22Rv1 (cell line): Measurements from ENCODE around the gene RIGI.

Experiments used
- ZFX ChIP-seq: fragments of 450-650 bp; IDR thresholded peaks from 2 replicates; pipeline ENCODE4 v1.6.1; 2017; ENCODE audit warnings: antibody characterized with exemption, borderline replicate concordance
- TF ChIP-seq, protein P1 (sequence below): fragments of 450-650 bp; IDR thresholded peaks from 2 replicates; pipeline ENCODE4 v1.5.1; 2017; ENCODE audit warnings: mild to moderate bottlenecking

DNA sequence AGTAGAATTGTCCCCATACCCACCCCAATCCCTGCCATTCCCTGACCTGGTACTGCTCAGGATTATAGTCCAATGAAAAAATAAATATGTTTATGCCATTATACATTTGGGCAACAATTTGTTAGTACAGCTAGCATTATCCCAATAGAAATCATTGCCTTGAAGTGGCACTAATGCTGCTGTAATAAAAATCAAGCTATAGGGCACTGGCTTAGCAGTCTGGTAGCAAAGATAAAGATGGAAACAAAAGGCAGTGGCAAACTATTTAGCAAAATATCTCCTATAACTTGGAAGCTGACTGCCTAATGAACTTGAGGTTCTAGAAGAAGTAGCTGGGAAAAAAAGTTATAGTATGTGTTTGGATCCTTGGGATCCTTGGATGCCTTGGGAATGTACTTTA is 28.6 kb upstream of the RIGI start:
- TF ChIP-seq, protein P1, sequence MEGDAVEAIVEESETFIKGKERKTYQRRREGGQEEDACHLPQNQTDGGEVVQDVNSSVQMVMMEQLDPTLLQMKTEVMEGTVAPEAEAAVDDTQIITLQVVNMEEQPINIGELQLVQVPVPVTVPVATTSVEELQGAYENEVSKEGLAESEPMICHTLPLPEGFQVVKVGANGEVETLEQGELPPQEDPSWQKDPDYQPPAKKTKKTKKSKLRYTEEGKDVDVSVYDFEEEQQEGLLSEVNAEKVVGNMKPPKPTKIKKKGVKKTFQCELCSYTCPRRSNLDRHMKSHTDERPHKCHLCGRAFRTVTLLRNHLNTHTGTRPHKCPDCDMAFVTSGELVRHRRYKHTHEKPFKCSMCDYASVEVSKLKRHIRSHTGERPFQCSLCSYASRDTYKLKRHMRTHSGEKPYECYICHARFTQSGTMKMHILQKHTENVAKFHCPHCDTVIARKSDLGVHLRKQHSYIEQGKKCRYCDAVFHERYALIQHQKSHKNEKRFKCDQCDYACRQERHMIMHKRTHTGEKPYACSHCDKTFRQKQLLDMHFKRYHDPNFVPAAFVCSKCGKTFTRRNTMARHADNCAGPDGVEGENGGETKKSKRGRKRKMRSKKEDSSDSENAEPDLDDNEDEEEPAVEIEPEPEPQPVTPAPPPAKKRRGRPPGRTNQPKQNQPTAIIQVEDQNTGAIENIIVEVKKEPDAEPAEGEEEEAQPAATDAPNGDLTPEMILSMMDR, result no peak
- no peak for TF ChIP-seq ZFX
